PC-3 (cell line): ENCODE results near the gene ACSS2.

Experiments used
- CTCF ChIP-seq: fragments of 300-600 bp; sonication (generic); conservative IDR thresholded peaks from 2 replicates; pipeline ENCODE4 v1.5.1; 2017; ENCODE audit warnings: antibody characterized with exemption, low read depth, mild to moderate bottlenecking, low read length
- EZH2phosphoT487 ChIP-seq: fragments of 300-600 bp; sonication (generic); IDR thresholded peaks from 2 replicates; pipeline ENCODE4 v1.6.1; 2018; ENCODE audit warnings: mild to moderate bottlenecking, antibody characterized with exemption, low read length, borderline replicate concordance

GRCh38 chr20:34970846-34971560 is 94.6 kb downstream of the ACSS2 start:
- TF ChIP-seq CTCF (no peak), EZH2phosphoT487 (no peak)
